Upper lobe of right lung (tissue), 1 donor: ENCODE data around the gene PTPRN. TPM values are rescaled to one million over a fixed set of nuclear protein-coding genes. Genes with fewer than 3 reads are reported as not detected.

Experiments used
- ATAC-seq: fragments of 200-7000 bp; cut with Tn5 transposase; one replicate; pipeline ENCODE4 v1.9.1; 2020; ENCODE audit warnings: mild to moderate bottlenecking, moderate library complexity
- DNase-seq: peaks from one replicate; pipeline ENCODE4 v3.0.0-alpha.2; 2020
- H3K27ac ChIP-seq: fragments of 200-600 bp; one replicate; pipeline ENCODE4 v1.8.0; 2022
- H3K27me3 ChIP-seq: fragments of 200-600 bp; one replicate; pipeline ENCODE4 v1.8.0; 2022; ENCODE audit warnings: mild to moderate bottlenecking
- H3K36me3 ChIP-seq: fragments of 200-600 bp; one replicate; pipeline ENCODE4 v1.8.0; 2022
- H3K4me1 ChIP-seq: fragments of 200-600 bp; one replicate; pipeline ENCODE4 v1.8.0; 2022
- H3K4me3 ChIP-seq: fragments of 200-600 bp; one replicate; pipeline ENCODE4 v1.8.0; 2022; ENCODE audit warnings: mild to moderate bottlenecking
- H3K9me3 ChIP-seq: fragments of 200-600 bp; one replicate; pipeline ENCODE4 v1.8.0; 2022
- CTCF ChIP-seq: fragments of 200-600 bp; IDR thresholded peaks from one replicate; pipeline ENCODE4 v1.8.0; 2022; ENCODE audit warnings: antibody characterized with exemption
- intact Hi-C: fragments of 100-400 bp; cut with DNase I; formaldehyde crosslinking; loops from one replicate; pipeline ENCODE4 v1.11.0; 2022
- total RNA-seq: library from RNA; stranded (reverse); fragmentation: NEBNext Ultra II Directional; extraction: Animal tissue kit (Norgen Biotek cat#: 25700); gene quantifications from one replicate; pipeline ENCODE4 v1.2.1, GENCODE V29; 2021
- donor health status: DM: no; HTN: yes; CAD: no; lungs with severe emphysema.

PTPRN gene
- total RNA-seq, 1 donor from 2014 or later = not detected

DNA sequence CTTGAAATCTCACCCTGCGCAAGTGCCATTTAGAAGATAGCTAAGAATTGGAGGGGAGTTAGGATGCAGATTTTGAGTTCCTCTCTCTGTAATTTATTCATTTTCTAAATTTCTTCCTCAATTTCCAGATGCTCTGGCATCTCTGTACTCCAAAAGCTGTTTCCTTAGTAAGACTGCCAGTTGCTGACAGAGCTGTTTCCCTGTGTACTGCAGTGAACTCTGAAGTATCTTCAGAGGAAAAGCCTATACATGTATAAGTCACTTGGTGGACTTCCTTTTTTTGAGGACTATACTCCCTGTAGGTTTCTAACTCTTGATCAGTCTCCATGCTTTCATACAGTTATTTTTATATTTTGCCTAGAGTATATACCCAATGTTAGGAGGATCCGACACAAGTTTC lies 24.9 kb upstream of the PTPRN start:
- no peak overlapping the region for H3K27ac ChIP-seq
- intact Hi-C loops = no loop called here
- H3K27me3 ChIP-seq = peaks cover 44% of the 10 kb centered on the region
- H3K4me3 ChIP-seq = no peak overlapping the region
- no peak for TF ChIP-seq CTCF
- no peaks in the 10 kb centered on the region for H3K36me3 ChIP-seq
- H3K9me3 ChIP-seq = no peaks in the 10 kb centered on the region
- ATAC-seq (no peak), DNase-seq (no peak)
- no peaks in the 10 kb centered on the region for H3K4me1 ChIP-seq

- Histone ChIP-seq H3K4me3 (no peak within 1 kb of the TSS), H3K4me1 (no peaks in the 10 kb centered on the region), H3K9me3 (no peaks in the 10 kb centered on the region), H3K36me3 (no peaks in the 10 kb centered on the region), H3K27me3 (peaks cover 44% of the 10 kb centered on the region), H3K27ac (no peak within 1 kb of the TSS)
- TF ChIP-seq CTCF = no peak
- ATAC-seq (no peak), DNase-seq (no peak)
- intact Hi-C loops = no loop called here
Measured at GRCh38 chr2:219332542-219332941, 23.3 kb upstream of the PTPRN start, which contains the start of gene RESP18. RESP18 (minus strand) TSS chr2:219332744.

GRCh38 chr2:219331560-219332213 lies 22.5 kb upstream of the PTPRN start:
- DNase-seq (no peak), ATAC-seq (peak; percentile 81)
- Histone ChIP-seq H3K9me3 (no peaks in the 10 kb centered on the region), H3K27ac (no peak overlapping the region), H3K4me3 (no peak overlapping the region), H3K4me1 (no peaks in the 10 kb centered on the region), H3K27me3 (peaks cover 44% of the 10 kb centered on the region), H3K36me3 (no peaks in the 10 kb centered on the region)
- TF ChIP-seq CTCF = no peak
- intact Hi-C loops = no loop called here

GRCh38 chr2:219327719-219328118 lies 18.5 kb upstream of the PTPRN start:
- no peaks in the 10 kb centered on the region for H3K4me1 ChIP-seq
- intact Hi-C loops = no loop called here
- no peak for TF ChIP-seq CTCF
- DNase-seq (no peak), ATAC-seq (no peak)
- H3K27me3 ChIP-seq = peaks cover 17% of the 10 kb centered on the region
- H3K36me3 ChIP-seq = no peaks in the 10 kb centered on the region
- H3K4me3 ChIP-seq = no peak overlapping the region
- H3K27ac ChIP-seq = no peak overlapping the region
- H3K9me3 ChIP-seq = no peaks in the 10 kb centered on the region

DNA sequence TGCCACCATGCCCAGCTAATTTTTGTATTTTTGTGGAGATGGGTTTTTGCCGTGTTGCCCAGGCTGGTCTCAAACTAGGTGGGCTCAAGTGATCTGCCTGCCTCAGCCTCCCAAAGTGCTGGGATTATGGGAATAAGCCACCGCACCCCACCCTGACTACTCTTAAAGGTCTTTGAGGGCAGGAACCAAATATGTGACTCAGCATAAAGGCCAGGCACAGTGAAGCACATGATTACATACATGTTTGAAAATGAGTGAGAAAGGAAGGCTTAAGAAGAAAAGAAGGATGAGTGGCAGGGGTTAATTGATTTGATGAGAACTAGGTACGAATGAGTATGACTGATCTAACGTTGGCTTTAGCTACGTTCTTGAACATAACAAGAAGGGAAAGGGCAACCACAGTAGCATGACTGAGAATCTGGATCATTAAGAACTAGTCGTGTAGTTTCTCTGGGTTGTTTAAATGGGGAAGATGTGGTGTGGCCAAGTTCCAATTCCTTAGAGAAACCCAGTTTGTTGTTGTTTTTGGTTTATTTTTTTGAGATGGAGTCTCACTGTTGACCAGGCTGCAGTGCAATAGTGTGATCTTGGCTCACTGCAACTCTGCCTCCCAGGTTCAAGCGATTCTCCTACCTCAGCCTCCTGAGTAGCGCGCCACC lies 16.6 kb upstream of the PTPRN start:
- Histone ChIP-seq H3K9me3 (no peaks in the 10 kb centered on the region), H3K4me1 (no peaks in the 10 kb centered on the region), H3K36me3 (no peaks in the 10 kb centered on the region), H3K4me3 (no peak overlapping the region), H3K27me3 (peaks cover 7% of the 10 kb centered on the region), H3K27ac (no peak overlapping the region)
- DNase-seq = no peak
- TF ChIP-seq CTCF = no peak
- ATAC-seq = no peak
- intact Hi-C loops = no loop called here
